Thyroid gland (tissue), 4 donors: ENCODE measurements around the gene CHURC1. TPM values are rescaled to one million over a fixed set of nuclear protein-coding genes. Genes with fewer than 3 reads are reported as not detected.

Experiments used
- DNase-seq, 2 donors: peaks; one replicate each; pipeline ENCODE4 v3.0.0-alpha.2; 2019
- H3K27ac ChIP-seq, 3 donors: fragments of 200-600 bp; sonication (generic); 1 replicate in 2 of 3; 2 replicates in 1 of 3; pipeline ENCODE4 v1.5.1; 2016 to 2019; ENCODE audit warnings: mild to moderate bottlenecking in 1 of 3, moderate library complexity in 1 of 3
- H3K27me3 ChIP-seq: fragments of 200-600 bp; sonication (generic); one replicate; pipeline ENCODE4 v1.5.1; 2019
- H3K36me3 ChIP-seq, 2 donors: fragments of 200-600 bp; sonication (generic); one replicate each; pipeline ENCODE4 v1.5.1; 2016 to 2019
- H3K4me1 ChIP-seq, 2 donors: fragments of 200-600 bp; sonication (generic); one replicate each; pipeline ENCODE4 v1.5.1; 2017 to 2019
- H3K4me3 ChIP-seq, 3 donors: fragments of 200-600 bp; sonication (generic); replicated peaks in 1 of 3; 1 replicate in 2 of 3; 2 replicates in 1 of 3; pipeline ENCODE4 v1.5.1; 2016; ENCODE audit warnings: mild to moderate bottlenecking in 1 of 3
- H3K9me3 ChIP-seq: fragments of 200-600 bp; sonication (generic); one replicate; pipeline ENCODE4 v1.5.1; 2017
- POLR2A ChIP-seq, 2 donors: fragments of 450-650 bp; IDR thresholded peaks; one replicate each; pipeline ENCODE4 v1.6.1; 2017; ENCODE audit warnings: antibody characterized with exemption in 2 of 2, mild to moderate bottlenecking in 2 of 2, moderate library complexity in 1 of 2
- WGBS, 2 donors: methylation state at CpG; one replicate each; pipeline ENCODE4 v1.1.5; 2017; 5-methylcytosine and 5-hydroxymethylcytosine counted together
- intact Hi-C: fragments of 100-400 bp; cut with DNase I; formaldehyde crosslinking; loops from one replicate; pipeline ENCODE4 v1.15.1; 2023
- total RNA-seq, 4 donors: library from RNA; depleted of rRNA; stranded (reverse); fragments of >200 nt; gene quantifications; one replicate each; pipeline ENCODE4 v1.2.3, GENCODE V29; 2016
- TF ChIP-seq, protein P1 (sequence below), 6 experiments: fragments of 200-600 bp in 3 of 6; fragments of 450-650 bp in 3 of 6; sonication (generic) in 3 of 6; IDR thresholded peaks; one replicate each; pipeline ENCODE4 v1.5.1; 2016 to 2019; ENCODE audit warnings: antibody characterized with exemption in 6 of 6, mild to moderate bottlenecking in 2 of 6, inconsistent platforms in 1 of 6, moderate library complexity in 1 of 6

The CHURC1 gene
- total RNA-seq, 4 donors from 2014 or later, result 63.7 to 90.2 (median 71.7) TPM

DNA sequence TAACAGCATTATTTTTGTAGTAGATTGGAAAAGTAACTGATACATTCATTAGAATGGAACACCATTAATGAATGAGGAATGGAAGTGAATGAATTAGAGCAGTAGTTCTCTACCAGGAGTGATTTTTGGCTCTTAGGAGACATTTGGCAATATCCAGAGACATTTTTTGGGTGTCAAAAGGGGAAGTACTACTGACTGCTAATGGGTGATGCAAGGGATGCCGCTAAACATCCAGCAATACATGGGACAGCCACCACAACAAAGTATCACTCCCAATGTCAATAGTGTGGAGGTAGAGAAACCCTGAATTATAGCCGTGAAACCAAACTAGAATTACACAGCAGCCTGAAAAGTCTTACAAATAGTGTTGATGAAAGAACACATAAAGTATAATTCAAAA lies 1.5 kb downstream of the CHURC1 start:
- Histone ChIP-seq H3K36me3 (no peaks in the 10 kb centered on the region), H3K27me3 (no peaks in the 10 kb centered on the region), H3K9me3 (no peaks in the 10 kb centered on the region), H3K27ac (no peak overlapping the region), H3K4me3 (no peak overlapping the region), H3K4me1 (peaks cover 22 to 39% of the 10 kb centered on the region in 2 donors)
- WGBS, 2 donors, result 95 to 96% methylated on average over 2 of the region's 2 CpGs
- intact Hi-C loops, result loop anchor here (10.0 kb wide), 1 partner anchor 69 kb away; the partner anchor contains the start of gene FNTB
- TF ChIP-seq, protein P1, sequence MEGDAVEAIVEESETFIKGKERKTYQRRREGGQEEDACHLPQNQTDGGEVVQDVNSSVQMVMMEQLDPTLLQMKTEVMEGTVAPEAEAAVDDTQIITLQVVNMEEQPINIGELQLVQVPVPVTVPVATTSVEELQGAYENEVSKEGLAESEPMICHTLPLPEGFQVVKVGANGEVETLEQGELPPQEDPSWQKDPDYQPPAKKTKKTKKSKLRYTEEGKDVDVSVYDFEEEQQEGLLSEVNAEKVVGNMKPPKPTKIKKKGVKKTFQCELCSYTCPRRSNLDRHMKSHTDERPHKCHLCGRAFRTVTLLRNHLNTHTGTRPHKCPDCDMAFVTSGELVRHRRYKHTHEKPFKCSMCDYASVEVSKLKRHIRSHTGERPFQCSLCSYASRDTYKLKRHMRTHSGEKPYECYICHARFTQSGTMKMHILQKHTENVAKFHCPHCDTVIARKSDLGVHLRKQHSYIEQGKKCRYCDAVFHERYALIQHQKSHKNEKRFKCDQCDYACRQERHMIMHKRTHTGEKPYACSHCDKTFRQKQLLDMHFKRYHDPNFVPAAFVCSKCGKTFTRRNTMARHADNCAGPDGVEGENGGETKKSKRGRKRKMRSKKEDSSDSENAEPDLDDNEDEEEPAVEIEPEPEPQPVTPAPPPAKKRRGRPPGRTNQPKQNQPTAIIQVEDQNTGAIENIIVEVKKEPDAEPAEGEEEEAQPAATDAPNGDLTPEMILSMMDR (IDR thresholded peaks at IDR 0.05), result no peak
- TF ChIP-seq POLR2A (IDR thresholded peaks at IDR 0.05), result no peak
- DNase-seq, result no peak

DNA sequence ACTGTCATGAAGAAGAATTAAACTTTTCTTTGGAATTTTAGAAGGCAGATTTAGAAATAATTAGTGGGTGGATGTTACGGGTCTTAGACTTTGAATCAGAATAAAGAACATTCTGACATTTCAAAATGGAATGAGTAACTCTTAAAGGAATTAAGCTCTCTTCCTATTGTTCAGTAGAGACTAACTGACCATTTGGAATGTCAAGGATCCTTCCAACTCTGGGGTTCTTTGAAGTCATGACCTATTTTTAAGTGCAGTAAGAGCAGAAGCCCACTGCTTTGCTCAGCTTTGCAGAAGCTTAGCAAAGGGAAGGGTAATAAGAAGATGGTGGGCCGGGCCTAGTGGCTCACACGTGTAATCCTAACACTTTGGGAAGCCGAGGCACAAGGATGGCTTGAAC lies 4.0 kb downstream of the CHURC1 start:
- WGBS, 2 donors, result 86 to 89% methylated on average over 4 of the region's 4 CpGs
- intact Hi-C loops, result loop anchor here (10.0 kb wide), 1 partner anchor 67 kb away; the partner anchor contains the start of gene FNTB
- no peak overlapping the region for H3K27ac ChIP-seq

DNA sequence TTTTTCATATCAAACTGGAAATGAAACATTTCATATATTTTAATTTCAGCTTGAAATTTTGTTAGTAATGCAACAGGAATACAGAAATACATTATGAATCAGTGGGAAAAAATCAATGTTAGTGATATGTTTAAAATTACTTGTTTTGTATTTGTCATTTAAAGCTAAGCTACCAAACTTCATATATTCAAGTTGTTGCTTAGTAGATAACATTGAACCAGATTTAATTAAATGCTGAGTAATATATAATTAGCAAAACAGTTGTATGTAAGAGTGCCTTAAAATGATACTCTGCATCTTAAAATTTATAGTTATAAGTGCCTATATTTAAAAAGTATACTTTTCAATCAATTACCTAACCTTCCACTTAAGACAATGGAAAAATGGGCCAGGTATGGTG lies 5.0 kb downstream of the CHURC1 start:
- peaks cover 22 to 39% of the 10 kb centered on the region in 2 donors for H3K4me1 ChIP-seq

More for the DNA sequence above, 4.0 kb downstream of the CHURC1 start:
- H3K36me3 ChIP-seq, result no peaks in the 10 kb centered on the region
- H3K4me1 ChIP-seq, result peaks cover 22 to 39% of the 10 kb centered on the region in 2 donors
- no peaks in the 10 kb centered on the region for H3K9me3 ChIP-seq
- no peak for DNase-seq
- TF ChIP-seq, protein P1 (IDR thresholded peaks at IDR 0.05), result no peak
- no peak overlapping the region for H3K4me3 ChIP-seq
- no peaks in the 10 kb centered on the region for H3K27me3 ChIP-seq

DNA sequence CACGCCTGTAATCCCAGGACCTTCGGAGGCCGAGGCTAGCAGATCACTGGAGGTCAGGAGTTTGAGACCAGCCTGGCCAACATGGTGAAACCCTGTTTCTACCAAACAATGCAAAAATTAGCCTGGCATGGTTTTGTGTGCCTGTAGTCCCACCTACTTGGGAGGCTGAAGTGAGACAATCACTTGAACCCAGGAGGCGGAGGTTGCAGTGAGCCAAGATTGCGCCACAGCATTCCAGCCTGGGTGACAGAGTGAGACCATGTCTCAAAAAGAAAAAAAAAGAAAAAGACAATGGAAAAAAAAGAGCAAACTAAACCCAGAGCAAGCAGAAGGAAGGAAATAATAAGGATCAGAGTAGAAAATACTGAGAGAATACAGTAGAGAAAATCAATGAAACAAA lies 5.4 kb downstream of the CHURC1 start:
- Histone ChIP-seq H3K27me3 (no peaks in the 10 kb centered on the region), H3K36me3 (peaks cover 4% of the 10 kb centered on the region in 2 donors), H3K27ac (no peak overlapping the region), H3K4me3 (no peak overlapping the region), H3K4me1 (peaks cover 22 to 39% of the 10 kb centered on the region in 2 donors), H3K9me3 (no peaks in the 10 kb centered on the region)
- 85 to 87% methylated on average over 5 of the region's 5 CpGs for WGBS, 2 donors
- intact Hi-C loops, result loop anchor here (10.0 kb wide), 1 partner anchor 65 kb away; the partner anchor contains the start of gene FNTB
- no peak for TF ChIP-seq POLR2A (IDR thresholded peaks at IDR 0.05)
- TF ChIP-seq, protein P1 (IDR thresholded peaks at IDR 0.05), result no peak
- DNase-seq, result peak; percentile 48 to 57

More for the DNA sequence above, 5.0 kb downstream of the CHURC1 start:
- TF ChIP-seq, protein P1 (IDR thresholded peaks at IDR 0.05), result no peak
- Histone ChIP-seq H3K36me3 (peaks cover under 1% of the 10 kb centered on the region in 2 donors), H3K27me3 (no peaks in the 10 kb centered on the region), H3K27ac (no peak overlapping the region), H3K9me3 (no peaks in the 10 kb centered on the region), H3K4me3 (no peak overlapping the region)
- DNase-seq, result no peak
- intact Hi-C loops, result loop anchor here (10.0 kb wide), 1 partner anchor 66 kb away; the partner anchor contains the start of gene FNTB

DNA sequence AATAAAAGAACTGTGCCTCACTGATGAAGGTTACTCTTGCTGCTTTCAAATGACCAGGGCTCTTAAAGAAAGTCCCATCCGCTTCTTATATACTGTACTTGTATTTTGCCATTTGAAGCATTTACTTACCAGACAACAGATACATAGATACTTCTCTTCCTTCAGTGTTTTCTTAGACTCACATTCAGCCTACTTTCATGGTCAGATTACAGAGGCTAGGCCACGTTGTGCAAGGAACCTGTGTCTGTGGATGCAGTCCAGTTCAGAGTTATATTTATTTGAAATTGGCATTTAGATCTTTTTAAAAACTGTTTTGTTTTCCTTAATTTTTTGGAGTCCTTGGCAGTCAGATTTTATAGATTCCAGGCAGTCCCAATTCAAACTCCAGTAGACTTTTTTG lies 6.2 kb downstream of the CHURC1 start:
- no peak overlapping the region for H3K27ac ChIP-seq
- intact Hi-C loops, result no loop called here
- WGBS, 2 donors, result 69 to 76% methylated on average over 2 of the region's 2 CpGs

More for the DNA sequence above, 6.2 kb downstream of the CHURC1 start:
- no peak for DNase-seq
- Histone ChIP-seq H3K36me3 (peaks cover 8 to 12% of the 10 kb centered on the region in 2 donors), H3K9me3 (no peaks in the 10 kb centered on the region), H3K4me1 (peaks cover 17 to 32% of the 10 kb centered on the region in 2 donors), H3K4me3 (no peak overlapping the region), H3K27me3 (no peaks in the 10 kb centered on the region)
- TF ChIP-seq POLR2A (IDR thresholded peaks at IDR 0.05), result no peak
- TF ChIP-seq, protein P1 (IDR thresholded peaks at IDR 0.05), result no peak
